Gastroesophageal sphincter (tissue), 4 donors: Measurements from ENCODE around the gene ZNF385B. TPM values are rescaled to one million over a fixed set of nuclear protein-coding genes. Genes with fewer than 3 reads are reported as not detected.
"Not testable (repeated sequence)": the region's sequence is repeated elsewhere in the genome, so short reads cannot be mapped to it uniquely, and the experiment has no call there.

Experiments
- ATAC-seq: fragments of 150-250 bp; one replicate; pipeline ENCODE4 v1.9.1; 2016; ENCODE audit warnings: mild to moderate bottlenecking, moderate library complexity
- H3K27ac ChIP-seq, 4 donors: fragments of 200-600 bp; sonication (generic) in 3 of 4; 1 replicate in 3 of 4; 2 replicates in 1 of 4; pipeline ENCODE4 v1.5.1; 2016 to 2019
- H3K27me3 ChIP-seq: fragments of 200-600 bp; sonication (generic); one replicate; pipeline ENCODE4 v1.5.1; 2019
- H3K36me3 ChIP-seq, 2 donors: fragments of 200-600 bp; sonication (generic); one replicate each; pipeline ENCODE4 v1.5.1; 2019; ENCODE audit warnings: control low read depth in 1 of 2
- H3K4me1 ChIP-seq, 3 donors: fragments of 200-600 bp; sonication (generic); 1 replicate in 2 of 3; 2 replicates in 1 of 3; pipeline ENCODE4 v1.5.1; 2016 to 2019; ENCODE audit warnings: control low read depth in 2 of 3
- H3K4me3 ChIP-seq, 2 donors: fragments of 200-600 bp; sonication (generic); one replicate each; pipeline ENCODE4 v1.5.1; 2019; ENCODE audit warnings: mild to moderate bottlenecking in 1 of 2, moderate library complexity in 1 of 2
- H3K9me3 ChIP-seq, 3 donors: fragments of 200-600 bp; sonication (generic); one replicate each; pipeline ENCODE4 v1.5.1; 2017 to 2019; ENCODE audit warnings: control low read depth in 2 of 3
- EP300 ChIP-seq: sonication (generic); formaldehyde crosslinking; IDR thresholded peaks from one replicate; pipeline ENCODE4 v1.6.1; 2017; ENCODE audit warnings: antibody characterized with exemption, mild to moderate bottlenecking
- POLR2A ChIP-seq, 2 donors: fragments of 450-650 bp; IDR thresholded peaks; one replicate each; pipeline ENCODE4 v1.6.1; 2017; ENCODE audit warnings: antibody characterized with exemption in 2 of 2, mild to moderate bottlenecking in 2 of 2, moderate library complexity in 1 of 2
- POLR2AphosphoS5 ChIP-seq: sonication (generic); formaldehyde crosslinking; IDR thresholded peaks from one replicate; pipeline ENCODE4 v1.6.1; 2017; ENCODE audit warnings: antibody characterized with exemption
- WGBS, 2 donors: methylation state at CpG; one replicate each; pipeline ENCODE4 v1.1.5; 2018; ENCODE audit warnings: low coverage in 1 of 2; 5-methylcytosine and 5-hydroxymethylcytosine counted together
- total RNA-seq, 4 donors: library from RNA; depleted of rRNA; stranded (reverse); fragments of >200 nt; gene quantifications; one replicate each; pipeline ENCODE4 v1.1.0, GENCODE V29; 2016
- TF ChIP-seq, protein P1 (sequence below), 4 experiments: fragments of 200-600 bp in 2 of 4; fragments of 450-650 bp in 2 of 4; sonication (generic) in 1 of 4; IDR thresholded peaks; one replicate each; pipeline ENCODE4 v1.5.1; 2017 to 2019; ENCODE audit warnings: antibody characterized with exemption in 4 of 4, mild to moderate bottlenecking in 2 of 4, moderate library complexity in 2 of 4

Gene ZNF385B
- total RNA-seq, 4 donors from 2014 or later, result 2.7 to 7.6 (median 3.9) TPM

DNA sequence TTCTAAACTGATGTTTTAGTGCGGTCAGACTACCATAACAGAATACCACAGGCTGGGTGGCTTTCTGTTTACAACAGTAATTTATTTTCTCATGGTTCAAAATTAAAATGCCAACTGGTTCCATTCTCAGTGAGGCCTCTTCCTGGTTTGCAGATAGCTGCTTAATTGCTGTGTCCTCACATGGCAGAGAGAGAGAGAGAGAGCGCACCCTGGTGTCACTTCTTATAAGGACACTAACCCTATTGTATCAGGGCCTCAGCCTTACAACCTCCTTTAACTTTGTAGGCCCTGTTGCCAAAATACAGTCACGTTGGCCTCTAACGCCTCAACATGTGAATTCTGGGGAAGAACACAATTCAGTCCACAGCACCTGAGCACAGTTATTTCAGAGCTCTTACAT, 37.5 kb upstream of the ZNF385B start:
- H3K27ac ChIP-seq, result no peak overlapping the region
- H3K4me3 ChIP-seq, result no peak overlapping the region
- no peaks in the 10 kb centered on the region for H3K27me3 ChIP-seq
- TF ChIP-seq POLR2A (IDR thresholded peaks at IDR 0.05) (no peak), EP300 (no peak), POLR2AphosphoS5 (no peak)
- TF ChIP-seq, protein P1, sequence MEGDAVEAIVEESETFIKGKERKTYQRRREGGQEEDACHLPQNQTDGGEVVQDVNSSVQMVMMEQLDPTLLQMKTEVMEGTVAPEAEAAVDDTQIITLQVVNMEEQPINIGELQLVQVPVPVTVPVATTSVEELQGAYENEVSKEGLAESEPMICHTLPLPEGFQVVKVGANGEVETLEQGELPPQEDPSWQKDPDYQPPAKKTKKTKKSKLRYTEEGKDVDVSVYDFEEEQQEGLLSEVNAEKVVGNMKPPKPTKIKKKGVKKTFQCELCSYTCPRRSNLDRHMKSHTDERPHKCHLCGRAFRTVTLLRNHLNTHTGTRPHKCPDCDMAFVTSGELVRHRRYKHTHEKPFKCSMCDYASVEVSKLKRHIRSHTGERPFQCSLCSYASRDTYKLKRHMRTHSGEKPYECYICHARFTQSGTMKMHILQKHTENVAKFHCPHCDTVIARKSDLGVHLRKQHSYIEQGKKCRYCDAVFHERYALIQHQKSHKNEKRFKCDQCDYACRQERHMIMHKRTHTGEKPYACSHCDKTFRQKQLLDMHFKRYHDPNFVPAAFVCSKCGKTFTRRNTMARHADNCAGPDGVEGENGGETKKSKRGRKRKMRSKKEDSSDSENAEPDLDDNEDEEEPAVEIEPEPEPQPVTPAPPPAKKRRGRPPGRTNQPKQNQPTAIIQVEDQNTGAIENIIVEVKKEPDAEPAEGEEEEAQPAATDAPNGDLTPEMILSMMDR (IDR thresholded peaks at IDR 0.05), result no peak
- no peaks in the 10 kb centered on the region for H3K36me3 ChIP-seq
- ATAC-seq, result no peak
- peaks cover 0 to 6% (median 0%) of the 10 kb centered on the region in 3 donors for H3K9me3 ChIP-seq
- H3K4me1 ChIP-seq, result no peaks in the 10 kb centered on the region
- 75 to 88% methylated on average over 2 to 4 of the region's 4 CpGs for WGBS, 2 donors

DNA sequence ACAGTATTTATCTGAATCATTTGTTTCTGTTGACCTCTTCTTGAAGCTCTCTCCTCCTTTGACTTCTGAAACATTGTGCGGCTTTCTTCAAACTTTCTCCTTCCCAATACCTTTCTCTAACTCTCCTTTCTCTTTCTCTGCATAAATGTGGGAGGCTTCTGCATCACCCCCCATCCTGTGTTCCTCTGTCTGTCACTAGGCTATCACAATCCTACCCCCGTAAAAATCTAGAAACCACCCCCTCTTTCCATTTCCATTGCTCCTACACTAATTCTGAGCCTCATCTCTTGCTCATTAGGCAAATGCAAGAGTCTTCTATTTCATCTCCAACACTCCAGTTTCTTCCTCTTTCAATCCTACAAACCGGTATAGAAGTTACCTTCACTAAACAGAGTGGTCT, 32.2 kb upstream of the ZNF385B start:
- no peak for ATAC-seq
- 86 to 95% methylated on average over 3 of the region's 3 CpGs for WGBS, 2 donors
- TF ChIP-seq POLR2A (IDR thresholded peaks at IDR 0.05) (no peak), EP300 (no peak), POLR2AphosphoS5 (no peak)
- TF ChIP-seq, protein P1 (IDR thresholded peaks at IDR 0.05), result no peak

DNA sequence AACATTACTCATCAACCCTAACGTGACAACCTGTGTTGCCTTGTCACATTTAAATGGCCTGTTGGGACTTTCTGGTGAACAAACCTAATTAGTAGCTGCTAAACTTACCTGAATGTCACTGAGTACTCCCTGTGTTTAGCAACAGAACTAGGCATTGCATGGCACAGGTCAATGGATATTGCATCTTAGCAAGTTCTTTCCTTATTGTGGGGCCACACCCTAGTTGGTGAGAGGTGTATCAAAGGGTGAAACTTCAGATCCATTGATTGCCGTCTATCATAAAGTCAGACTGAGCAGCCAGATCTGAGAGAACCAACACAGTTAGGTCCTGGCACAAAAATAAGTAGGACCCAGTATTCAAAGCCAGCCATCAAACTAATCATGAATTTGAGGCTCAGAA, 29.8 kb upstream of the ZNF385B start:
- no peaks in the 10 kb centered on the region for H3K27me3 ChIP-seq
- no peaks in the 10 kb centered on the region for H3K9me3 ChIP-seq
- 44 to 100% methylated on average over 1 to 2 of the region's 2 CpGs for WGBS, 2 donors
- TF ChIP-seq, protein P1 (IDR thresholded peaks at IDR 0.05), result no peak
- TF ChIP-seq POLR2A (IDR thresholded peaks at IDR 0.05) (no peak), POLR2AphosphoS5 (no peak), EP300 (no peak)
- no peak for ATAC-seq
- no peaks in the 10 kb centered on the region for H3K4me1 ChIP-seq
- no peaks in the 10 kb centered on the region for H3K36me3 ChIP-seq
- H3K4me3 ChIP-seq, result no peak overlapping the region
- no peak overlapping the region for H3K27ac ChIP-seq

More for the DNA sequence above, 32.2 kb upstream of the ZNF385B start:
- no peaks in the 10 kb centered on the region for H3K36me3 ChIP-seq
- no peaks in the 10 kb centered on the region for H3K9me3 ChIP-seq
- no peaks in the 10 kb centered on the region for H3K4me1 ChIP-seq
- no peak overlapping the region for H3K4me3 ChIP-seq
- no peaks in the 10 kb centered on the region for H3K27me3 ChIP-seq
- no peak overlapping the region for H3K27ac ChIP-seq

DNA sequence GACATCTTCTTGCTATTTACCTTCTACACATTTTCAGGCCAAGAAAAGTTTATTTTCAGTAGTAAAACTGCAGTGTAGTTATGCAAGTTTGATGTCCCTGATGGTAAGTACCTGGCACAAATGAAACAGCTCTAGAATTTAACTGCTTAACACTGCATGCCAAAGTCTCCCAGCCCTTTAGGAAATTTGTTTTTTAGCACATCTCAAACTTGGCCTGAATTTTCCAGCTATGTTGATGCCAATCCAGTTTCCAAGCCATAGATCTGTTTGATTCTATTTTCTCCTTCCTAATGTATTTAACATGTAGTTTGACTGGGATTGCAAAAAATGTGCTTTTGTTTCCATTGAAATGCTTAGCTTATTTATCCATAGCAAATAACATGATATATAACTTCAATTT, 29.3 kb upstream of the ZNF385B start:
- Histone ChIP-seq H3K27me3 (no peaks in the 10 kb centered on the region), H3K4me3 (no peak overlapping the region), H3K4me1 (no peaks in the 10 kb centered on the region), H3K27ac (no peak overlapping the region), H3K9me3 (no peaks in the 10 kb centered on the region), H3K36me3 (no peaks in the 10 kb centered on the region)
- TF ChIP-seq EP300 (no peak), POLR2A (IDR thresholded peaks at IDR 0.05) (no peak), POLR2AphosphoS5 (no peak)
- TF ChIP-seq, protein P1 (IDR thresholded peaks at IDR 0.05), result no peak
- ATAC-seq, result no peak

DNA sequence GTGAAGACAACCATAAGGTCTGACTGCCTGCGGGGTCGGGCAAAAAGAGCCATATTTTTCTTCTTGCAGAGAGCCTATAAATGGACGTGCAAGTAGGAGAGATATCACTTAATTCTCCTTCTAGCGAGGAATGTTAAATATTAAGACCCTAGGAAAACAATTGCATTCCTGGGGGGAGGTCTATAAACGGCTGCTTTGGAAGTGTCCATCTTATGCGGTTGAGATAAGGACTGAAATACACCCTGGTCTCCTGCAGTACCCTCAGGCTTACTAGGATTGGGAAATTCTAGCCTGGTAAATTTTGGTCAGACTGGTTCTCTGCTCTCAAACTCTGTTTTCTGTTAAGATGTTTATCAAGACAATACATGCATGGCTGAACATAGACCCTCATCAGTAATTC, 27.2 kb upstream of the ZNF385B start:
- 84 to 92% methylated on average over 6 of the region's 6 CpGs for WGBS, 2 donors
- not testable (repeated sequence) for H3K36me3 ChIP-seq, ATAC-seq, H3K9me3 ChIP-seq, H3K4me1 ChIP-seq, H3K27me3 ChIP-seq, H3K27ac ChIP-seq, H3K4me3 ChIP-seq

DNA sequence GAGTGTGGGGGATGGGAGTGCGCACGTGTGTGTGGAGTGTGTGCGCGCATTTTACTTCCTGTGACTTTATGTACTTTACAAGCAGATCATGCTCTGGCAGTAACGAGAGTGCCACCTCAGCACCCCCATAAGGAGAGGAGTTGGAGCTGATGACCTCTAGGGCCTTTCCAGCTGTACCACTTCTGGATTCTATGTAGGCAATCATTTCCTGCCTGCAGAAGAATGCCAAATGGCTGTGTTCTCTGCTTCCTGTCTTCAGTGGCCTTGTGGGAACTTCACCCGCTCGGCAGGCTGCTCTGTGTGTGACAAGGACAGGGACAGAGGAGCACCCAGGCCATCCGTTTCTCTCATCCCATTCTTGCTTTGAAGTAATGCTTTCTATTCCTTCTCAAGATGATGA, 22.8 kb upstream of the ZNF385B start:
- Histone ChIP-seq H3K9me3 (no peaks in the 10 kb centered on the region), H3K27me3 (no peaks in the 10 kb centered on the region), H3K27ac (no peak overlapping the region), H3K36me3 (no peaks in the 10 kb centered on the region), H3K4me1 (no peaks in the 10 kb centered on the region), H3K4me3 (no peak overlapping the region)
- WGBS, 2 donors, result 83 to 92% methylated on average over 4 to 8 of the region's 8 CpGs
- TF ChIP-seq POLR2A (IDR thresholded peaks at IDR 0.05), result no peak
- no peak for TF ChIP-seq EP300
- no peak for TF ChIP-seq POLR2AphosphoS5
- TF ChIP-seq, protein P1 (IDR thresholded peaks at IDR 0.05), result no peak
- ATAC-seq, result no peak
